K562 (cell line): ENCODE data around the gene MN1. TPM values are rescaled to one million over a fixed set of nuclear protein-coding genes. Genes with fewer than 3 reads are reported as not detected.

Source experiments
- ATAC-seq: fragments of 200-7000 bp; cut with Tn5 transposase; 3 replicates; pipeline ENCODE4 v1.9.1; 2020; ENCODE audit warnings: moderate library complexity
- BruUV-seq: library from RNA; stranded (reverse); fragments of 400-500 nt; replicated peaks from 2 replicates; lab custom pipeline; 2021; lab: Mats Ljungman, UMichigan
- CTCF ChIA-PET: fragments of 300-600 bp; formaldehyde crosslinking; extraction: SDS; loops from one replicate; lab custom pipeline; 2021; ENCODE audit warnings: low intra/inter-chr PET ratio; lab: Yijun Ruan, JAX
- POLR2A ChIA-PET: fragments of 300-600, 350-650 bp; sonication (Branson Sonifier 250); formaldehyde crosslinking; extraction: SDS; loops from one replicate; lab custom pipeline; 2021; ENCODE audit warnings: antibody characterized with exemption, inconsistent platforms; lab: Yijun Ruan, JAX
- DNase-seq, 4 experiments: peaks; one replicate each; pipeline versions ENCODE4 v3.0.0 to v3.0.0-alpha.2; 2011 to 2018; ENCODE audit warnings: low spot score in 3 of 4, mixed read lengths in 3 of 4; ENCODE audit errors: extremely low read depth in 1 of 4
- FAIRE-seq: peaks from 2 replicates; lab custom pipeline; 2011; peaks lifted over from hg19 to GRCh38; lab: Jason Lieb, UNC
- H2AFZ ChIP-seq: 2 replicates; pipeline ENCODE4 v1.6.0; 2011; ENCODE audit warnings: low read depth, low read length, control low read depth, inconsistent platforms
- H3K27ac ChIP-seq: fragments of 200-600 bp; 3 replicates; pipeline ENCODE4 v1.8.0; 2011; ENCODE audit warnings: low read depth, mild to moderate bottlenecking, control low read depth, inconsistent platforms, low read length, moderate library complexity, mixed read lengths; ENCODE audit errors: extremely low read depth
- H3K27me3 ChIP-seq, 2 experiments: fragments of 300-600 bp in 1 of 2; 2 replicates in 1 of 2; 3 replicates in 1 of 2; pipeline versions ENCODE4 v1.6.0 to v1.8.0; 2011; ENCODE audit warnings: inconsistent platforms in 2 of 2, low read length in 2 of 2, mild to moderate bottlenecking in 1 of 2, mixed read lengths in 1 of 2, moderate library complexity in 1 of 2; ENCODE audit not compliant: control insufficient read depth in 2 of 2, insufficient read depth in 2 of 2
- H3K36me3 ChIP-seq: fragments of 300-600 bp; 3 replicates; pipeline ENCODE4 v1.8.0; 2011; ENCODE audit warnings: mild to moderate bottlenecking, low read length, inconsistent platforms; ENCODE audit not compliant: control insufficient read depth, insufficient read depth
- H3K4me1 ChIP-seq, 2 experiments: fragments of 200-600 bp in 1 of 2; replicated peaks in 1 of 2; 2 replicates in 1 of 2; 3 replicates in 1 of 2; pipeline versions ENCODE4 v1.5.1 to v1.8.0; 2011; ENCODE audit warnings: inconsistent platforms in 2 of 2, low read length in 2 of 2, mild to moderate bottlenecking in 1 of 2, mixed read lengths in 1 of 2, moderate library complexity in 1 of 2; ENCODE audit not compliant: control insufficient read depth in 2 of 2, insufficient read depth in 2 of 2
- H3K4me2 ChIP-seq: 2 replicates; pipeline ENCODE4 v1.6.1; 2011; ENCODE audit warnings: low read length, control low read depth, inconsistent platforms, mixed read lengths; ENCODE audit not compliant: insufficient read depth
- H3K4me3 ChIP-seq: fragments of 200-600 bp; sonication (generic), shearing (Covaris generic); 2 replicates; pipeline ENCODE4 v1.5.1; 2016; ENCODE audit warnings: control low read depth, inconsistent platforms
- H3K79me2 ChIP-seq: fragments of 200-600 bp; 3 replicates; pipeline ENCODE4 v1.8.0; 2011; ENCODE audit warnings: low read length, inconsistent platforms; ENCODE audit not compliant: control insufficient read depth, insufficient read depth
- H3K9ac ChIP-seq, 2 experiments: 2 replicates each; pipeline versions ENCODE4 v1.6.0 to v1.6.1; 2011; ENCODE audit warnings: low read depth in 2 of 2, low read length in 2 of 2, control low read depth in 1 of 2, inconsistent platforms in 1 of 2, mild to moderate bottlenecking in 1 of 2, mixed read lengths in 1 of 2; ENCODE audit not compliant: insufficient read depth in 1 of 2
- H3K9me1 ChIP-seq: one replicate; pipeline ENCODE4 v1.6.0; 2011; ENCODE audit warnings: inconsistent platforms, mild to moderate bottlenecking, low read length, moderate library complexity; ENCODE audit not compliant: control insufficient read depth, insufficient read depth
- H3K9me3 ChIP-seq: replicated peaks from 2 replicates; pipeline ENCODE4 v1.5.1; 2011; ENCODE audit warnings: low read depth, low read length, inconsistent platforms; ENCODE audit not compliant: control insufficient read depth, insufficient read depth
- H4K20me1 ChIP-seq: replicated peaks from 2 replicates; pipeline ENCODE4 v1.6.1; 2011; ENCODE audit warnings: low read length, inconsistent platforms, mixed read lengths; ENCODE audit not compliant: control insufficient read depth, insufficient read depth
- ATF4 ChIP-seq: fragments of 450-650 bp; formaldehyde crosslinking; IDR thresholded peaks from 2 replicates; pipeline ENCODE4 v1.4.0; 2022; ENCODE audit warnings: mild to moderate bottlenecking, moderate library complexity
- ELF1 ChIP-seq: fragments of 200-800 bp; sonication (Bioruptor generic); IDR thresholded peaks from 2 replicates; pipeline ENCODE4 v1.6.1; 2016; ENCODE audit warnings: missing genetic modification characterization, missing compliant biosample characterization
- GTF2F1 ChIP-seq: IDR thresholded peaks from 2 replicates; pipeline ENCODE4 v1.6.1; 2011; ENCODE audit warnings: low read depth, low read length, improper control_type of control experiment
- RNF219 ChIP-seq: fragments of 250-450 bp; sonication (Bioruptor Pico); IDR thresholded peaks from 2 replicates; pipeline ENCODE4 v1.5.0; 2022; ENCODE audit warnings: mild to moderate bottlenecking
- TAF1 ChIP-seq: IDR thresholded peaks from 2 replicates; pipeline ENCODE4 v1.6.1; 2011; ENCODE audit warnings: mild to moderate bottlenecking, low read length, moderate library complexity; ENCODE audit not compliant: insufficient read depth, control insufficient read depth, severe bottlenecking; ENCODE audit errors: extremely low read depth
- TAF7 ChIP-seq: fragments of 450-650 bp; IDR thresholded peaks from 2 replicates; pipeline ENCODE4 v1.6.1; 2016; ENCODE audit warnings: missing genetic modification characterization, missing compliant biosample characterization
- TAF9B ChIP-seq: fragments of 450-650 bp; IDR thresholded peaks from 2 replicates; pipeline ENCODE4 v1.6.1; 2018; ENCODE audit warnings: mild to moderate bottlenecking; ENCODE audit not compliant: partially characterized antibody
- ZNF232 ChIP-seq: sonication (generic); formaldehyde crosslinking; IDR thresholded peaks from 2 replicates; pipeline ENCODE4 v1.8.0; 2022; ENCODE audit warnings: mild to moderate bottlenecking, missing genetic modification reagents
- ZNF740 ChIP-seq, 3 experiments: fragments of 200-800 bp in 1 of 3; sonication (Bioruptor generic) in 1 of 3; sonication (generic) in 1 of 3; formaldehyde crosslinking in 1 of 3; IDR thresholded peaks; 2 replicates each; pipeline versions ENCODE4 v1.6.1 to v1.8.0; 2016 to 2022; ENCODE audit warnings: mild to moderate bottlenecking in 2 of 3, missing compliant biosample characterization in 2 of 3, missing genetic modification characterization in 2 of 3, missing genetic modification reagents in 1 of 3
- WGBS: fragments of 100-300 bp; shearing (Covaris generic); methylation state at CpG from one replicate; pipeline ENCODE4 v1.1.6; 2016; ENCODE audit warnings: low coverage, mixed read lengths; ENCODE audit not compliant: insufficient coverage; ENCODE audit errors: missing lambda C conversion rate; 5-methylcytosine and 5-hydroxymethylcytosine counted together
- in situ Hi-C: fragments of 300-500 bp; cut with MboI; formaldehyde crosslinking; loops from 4 replicates; pipeline ENCODE4 v1.15.0; 2018; ENCODE audit warnings: inconsistent platforms, mixed read lengths
- intact Hi-C: fragments of 100-400 bp; cut with micrococcal nuclease; formaldehyde crosslinking; loops from 2 replicates; pipeline ENCODE4 v1.14.2; 2022
- polyA plus RNA-seq, 8 experiments: library from polyadenylated mRNA; depleted of rRNA in 4 of 8; stranded (reverse) in 5 of 8; unstranded in 3 of 8; fragments of >200 nt; fragmentation: Nextera tagmentation in 2 of 8; fragmentation: Illumina TruSeq in 1 of 8; extraction: Ambion mirVana in 2 of 8; extraction: Trizol in 1 of 8; gene quantifications; 2 replicates each; pipeline versions ENCODE4 v1.2.1 to v1.2.3, GENCODE V29; 2011 to 2014; ENCODE audit warnings: inconsistent platforms in 1 of 8, missing spikeins in 1 of 8
- total RNA-seq, 7 experiments: library from RNA; depleted of rRNA in 6 of 7; stranded (reverse); fragments of >200 nt in 6 of 7; fragmentation: Illumina TruSeq in 2 of 7; extraction: Trizol in 2 of 7; gene quantifications; 2 replicates each; pipeline versions ENCODE4 v1.2.1 to v1.2.3, GENCODE V29; 2011 to 2021; ENCODE audit warnings: low replicate concordance in 1 of 7
- TF ChIP-seq, protein P1 (sequence below): fragments of 450-650 bp; formaldehyde crosslinking; IDR thresholded peaks from 2 replicates; pipeline ENCODE4 v1.4.0; 2022; ENCODE audit warnings: missing genetic modification characterization
- TF ChIP-seq, protein P2 (sequence below): fragments of 200-800 bp; sonication (Bioruptor generic); IDR thresholded peaks from 2 replicates; pipeline ENCODE4 v1.6.1; 2017; ENCODE audit warnings: missing genetic modification characterization, missing compliant biosample characterization
- TF ChIP-seq, protein P3 (sequence below), 2 experiments: IDR thresholded peaks; 2 replicates each; pipeline ENCODE4 v1.6.1; 2012; ENCODE audit warnings: improper control_type of control experiment in 2 of 2, low read depth in 2 of 2, low read length in 2 of 2, borderline replicate concordance in 1 of 2

Gene MN1
- total and polyA plus RNA-seq, 9 of the 15 experiments (the other 6 are each of a cell fraction or from before 2014, with no cell fraction given) = under 0.01 to 0.05 (median 0.03) TPM; not detected in 5

DNA sequence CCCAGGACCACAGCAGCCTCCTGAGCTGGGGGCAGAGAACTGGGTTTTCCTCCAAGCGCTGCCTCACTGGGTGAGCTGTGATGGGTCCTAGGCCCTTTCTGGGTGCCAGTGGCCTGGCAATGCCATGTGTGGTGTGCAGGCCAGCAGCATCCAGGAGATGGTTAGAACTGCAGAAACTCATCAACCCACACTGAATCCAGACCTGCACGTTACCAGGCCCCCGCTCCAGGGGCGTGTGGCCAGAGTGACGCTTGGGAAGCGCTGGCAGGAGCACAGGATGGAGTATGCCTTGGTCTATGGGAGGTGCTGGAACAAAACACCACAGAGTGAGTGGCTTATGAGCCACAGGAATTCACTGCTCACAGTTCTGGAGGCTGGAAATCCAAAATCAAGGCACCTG is 97.0 kb downstream of the MN1 start:
- H3K9ac ChIP-seq = no peak overlapping the region
- in situ Hi-C loops = no loop called here
- no peaks in the 10 kb centered on the region for H3K36me3 ChIP-seq
- no peaks in the 10 kb centered on the region for H3K9me1 ChIP-seq
- H3K27ac ChIP-seq = no peak overlapping the region
- no peak overlapping the region for H3K4me2 ChIP-seq
- no peak for ATAC-seq
- BruUV-seq = no TSS peak
- H4K20me1 ChIP-seq = no peaks in the 10 kb centered on the region
- peaks cover 0 to 2% of the 10 kb centered on the region in 2 experiments; a peak in 2 of 5 replicates for H3K4me1 ChIP-seq
- H3K4me3 ChIP-seq = no peak overlapping the region
- H2AFZ ChIP-seq = no peak overlapping the region
- H3K27me3 ChIP-seq = no peaks in the 10 kb centered on the region
- WGBS = 87% methylated on average over 6 of the region's 6 CpGs
- no peak for DNase-seq
- H3K9me3 ChIP-seq = no peaks in the 10 kb centered on the region
- H3K79me2 ChIP-seq = no peaks in the 10 kb centered on the region
- ChIA-PET CTCF (no interaction called here), POLR2A (no interaction called here)
- intact Hi-C loops = no loop called here
- FAIRE-seq = no peak
- TF ChIP-seq ZNF232 (CRISPR knock-in tag) (no peak), ELF1 (no peak), GTF2F1 (no peak), TAF1 (no peak), RNF219 (no peak), TAF7 (tag) (no peak), ATF4 (CRISPR knock-in tag) (no peak), TAF9B (no peak), ZNF740 (CRISPR knock-in tag; IDR thresholded peaks at IDR 0.05) (no peak), ZNF740 (tag; IDR thresholded peaks at IDR 0.05) (no peak)
- TF ChIP-seq, protein P1, sequence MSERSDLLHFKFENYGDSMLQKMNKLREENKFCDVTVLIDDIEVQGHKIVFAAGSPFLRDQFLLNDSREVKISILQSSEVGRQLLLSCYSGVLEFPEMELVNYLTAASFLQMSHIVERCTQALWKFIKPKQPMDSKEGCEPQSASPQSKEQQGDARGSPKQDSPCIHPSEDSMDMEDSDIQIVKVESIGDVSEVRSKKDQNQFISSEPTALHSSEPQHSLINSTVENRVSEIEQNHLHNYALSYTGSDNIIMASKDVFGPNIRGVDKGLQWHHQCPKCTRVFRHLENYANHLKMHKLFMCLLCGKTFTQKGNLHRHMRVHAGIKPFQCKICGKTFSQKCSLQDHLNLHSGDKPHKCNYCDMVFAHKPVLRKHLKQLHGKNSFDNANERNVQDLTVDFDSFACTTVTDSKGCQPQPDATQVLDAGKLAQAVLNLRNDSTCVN (CRISPR knock-in tag) = no peak
- TF ChIP-seq, protein P2, sequence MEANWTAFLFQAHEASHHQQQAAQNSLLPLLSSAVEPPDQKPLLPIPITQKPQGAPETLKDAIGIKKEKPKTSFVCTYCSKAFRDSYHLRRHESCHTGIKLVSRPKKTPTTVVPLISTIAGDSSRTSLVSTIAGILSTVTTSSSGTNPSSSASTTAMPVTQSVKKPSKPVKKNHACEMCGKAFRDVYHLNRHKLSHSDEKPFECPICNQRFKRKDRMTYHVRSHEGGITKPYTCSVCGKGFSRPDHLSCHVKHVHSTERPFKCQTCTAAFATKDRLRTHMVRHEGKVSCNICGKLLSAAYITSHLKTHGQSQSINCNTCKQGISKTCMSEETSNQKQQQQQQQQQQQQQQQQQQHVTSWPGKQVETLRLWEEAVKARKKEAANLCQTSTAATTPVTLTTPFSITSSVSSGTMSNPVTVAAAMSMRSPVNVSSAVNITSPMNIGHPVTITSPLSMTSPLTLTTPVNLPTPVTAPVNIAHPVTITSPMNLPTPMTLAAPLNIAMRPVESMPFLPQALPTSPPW (CRISPR knock-in tag) = no peak
- TF ChIP-seq, protein P3, sequence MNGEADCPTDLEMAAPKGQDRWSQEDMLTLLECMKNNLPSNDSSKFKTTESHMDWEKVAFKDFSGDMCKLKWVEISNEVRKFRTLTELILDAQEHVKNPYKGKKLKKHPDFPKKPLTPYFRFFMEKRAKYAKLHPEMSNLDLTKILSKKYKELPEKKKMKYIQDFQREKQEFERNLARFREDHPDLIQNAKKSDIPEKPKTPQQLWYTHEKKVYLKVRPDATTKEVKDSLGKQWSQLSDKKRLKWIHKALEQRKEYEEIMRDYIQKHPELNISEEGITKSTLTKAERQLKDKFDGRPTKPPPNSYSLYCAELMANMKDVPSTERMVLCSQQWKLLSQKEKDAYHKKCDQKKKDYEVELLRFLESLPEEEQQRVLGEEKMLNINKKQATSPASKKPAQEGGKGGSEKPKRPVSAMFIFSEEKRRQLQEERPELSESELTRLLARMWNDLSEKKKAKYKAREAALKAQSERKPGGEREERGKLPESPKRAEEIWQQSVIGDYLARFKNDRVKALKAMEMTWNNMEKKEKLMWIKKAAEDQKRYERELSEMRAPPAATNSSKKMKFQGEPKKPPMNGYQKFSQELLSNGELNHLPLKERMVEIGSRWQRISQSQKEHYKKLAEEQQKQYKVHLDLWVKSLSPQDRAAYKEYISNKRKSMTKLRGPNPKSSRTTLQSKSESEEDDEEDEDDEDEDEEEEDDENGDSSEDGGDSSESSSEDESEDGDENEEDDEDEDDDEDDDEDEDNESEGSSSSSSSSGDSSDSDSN (IDR thresholded peaks at IDR 0.05; ENCODE audit: borderline replicate concordance in 1 of 2, low read depth in 2 of 2, low read length in 2 of 2) = no peak
